CD4-positive, alpha-beta T cell (primary cell): ENCODE results near the gene MAP7D2. TPM values are rescaled to one million over a fixed set of nuclear protein-coding genes. Genes with fewer than 3 reads are reported as not detected.

Source experiments
- ATAC-seq: fragments of 200-7000 bp; cut with Tn5 transposase; one replicate; pipeline ENCODE4 v1.10.0; 2022; ENCODE audit warnings: mild to moderate bottlenecking; ENCODE audit not compliant: poor library complexity
- CTCF ChIA-PET: fragments of 350-600 bp; sonication (Branson Sonifier 250); formaldehyde crosslinking; loops from one replicate; lab custom pipeline; 2021; ENCODE audit warnings: antibody characterized with exemption, inconsistent platforms; lab: Charles Lee
- POLR2A ChIA-PET: fragments of 350-600 bp; sonication (Branson Sonifier 250); formaldehyde crosslinking; loops from one replicate; lab custom pipeline; 2021; ENCODE audit warnings: antibody characterized with exemption, inconsistent platforms; lab: Charles Lee
- DNase-seq, 14 experiments: peaks; one replicate each; pipeline ENCODE4 v3.0.0-alpha.2; 2013 to 2020; ENCODE audit warnings: mixed read lengths in 2 of 14
- H3K27ac ChIP-seq, 2 donors: one replicate each; pipeline versions ENCODE4 v1.5.1 to v1.7.0; 2013; ENCODE audit warnings: low read length in 2 of 2, low read depth in 1 of 2, mild to moderate bottlenecking in 1 of 2
- H3K27me3 ChIP-seq, 2 experiments: 1 replicate in 1 of 2; 2 replicates in 1 of 2; pipeline versions ENCODE4 v1.6.1 to v1.7.0; 2013; ENCODE audit warnings: low read length in 2 of 2, control low read depth in 1 of 2, mild to moderate bottlenecking in 1 of 2, moderate library complexity in 1 of 2; ENCODE audit not compliant: insufficient read depth in 2 of 2, control insufficient read depth in 1 of 2
- H3K36me3 ChIP-seq: one replicate; pipeline ENCODE4 v1.6.1; 2013; ENCODE audit warnings: low read length, control low read depth; ENCODE audit not compliant: insufficient read depth
- H3K4me1 ChIP-seq: one replicate; pipeline ENCODE4 v1.6.1; 2013; ENCODE audit warnings: low read length, control low read depth; ENCODE audit not compliant: insufficient read depth
- H3K4me3 ChIP-seq: one replicate; pipeline ENCODE4 v1.5.1; 2013; ENCODE audit warnings: mild to moderate bottlenecking, low read length, moderate library complexity
- H3K9me3 ChIP-seq, 2 experiments: 1 replicate in 1 of 2; 2 replicates in 1 of 2; pipeline versions ENCODE4 v1.6.1 to v1.7.0; 2013; ENCODE audit warnings: low read length in 2 of 2, mild to moderate bottlenecking in 2 of 2, control low read depth in 1 of 2, moderate library complexity in 1 of 2; ENCODE audit not compliant: control insufficient read depth in 1 of 2, insufficient read depth in 1 of 2
- H3K27ac Mint-ChIP-seq: one replicate; pipeline ENCODE4 v1.8.0; 2020; ENCODE audit warnings: mixed read lengths
- H3K27me3 Mint-ChIP-seq: one replicate; pipeline ENCODE4 v1.8.0; 2021; ENCODE audit warnings: mixed read lengths
- H3K36me3 Mint-ChIP-seq: one replicate; pipeline ENCODE4 v1.8.0; 2021; ENCODE audit warnings: low read depth, mixed read lengths
- H3K4me1 Mint-ChIP-seq: one replicate; pipeline ENCODE4 v1.8.0; 2021; ENCODE audit warnings: low read depth, mixed read lengths
- H3K4me3 Mint-ChIP-seq: one replicate; pipeline ENCODE4 v1.8.0; 2020; ENCODE audit warnings: mild to moderate bottlenecking, mixed read lengths
- H3K9me3 Mint-ChIP-seq: one replicate; pipeline ENCODE4 v1.8.0; 2020; ENCODE audit warnings: mixed read lengths
- CTCF ChIP-seq: fragments of 200-600 bp; IDR thresholded peaks from one replicate; pipeline ENCODE4 v1.8.0; 2022; ENCODE audit warnings: antibody characterized with exemption, mild to moderate bottlenecking
- intact Hi-C, 2 experiments: fragments of 100-400 bp; cut with DNase I in 1 of 2; cut with micrococcal nuclease in 1 of 2; formaldehyde crosslinking; loops; one replicate each; pipeline versions ENCODE4 v1.15.1 to v1.9.0; 2023 to 2025; cut with DNase I, micrococcal nuclease
- total RNA-seq, 174 experiments: library from RNA in 2 of 174; stranded (reverse) in 2 of 174; gene quantifications; one replicate each; pipeline ENCODE4 v1.2.3 and lab custom pipeline; 2021 to 2026

Gene MAP7D2
- total RNA-seq, 2 experiments from 2014 or later, result 0.11 to 0.17 TPM

- ChIA-PET POLR2A (no interaction called here), CTCF (no interaction called here)
- peaks cover 17% of the 10 kb centered on the region for H3K36me3 ChIP-seq
- no peak overlapping the region for H3K4me3 Mint-ChIP-seq
- intact Hi-C loops, result loop anchor here (5.0 to 10.0 kb wide), 3 partner anchors 220 to 580 kb away; no protein-coding TSS in a partner anchor
- no peaks in the 10 kb centered on the region for H3K4me1 Mint-ChIP-seq
- H3K9me3 ChIP-seq, result no peaks in the 10 kb centered on the region
- DNase-seq (no peak), ATAC-seq (no peak)
- H3K36me3 Mint-ChIP-seq, result peaks cover 25% of the 10 kb centered on the region
- H3K4me3 ChIP-seq, result no peak overlapping the region
- no peaks in the 10 kb centered on the region for H3K27me3 ChIP-seq
- TF ChIP-seq CTCF, result no peak
- H3K27ac ChIP-seq, result no peak overlapping the region
- H3K27ac Mint-ChIP-seq, result no peak overlapping the region
- no peaks in the 10 kb centered on the region for H3K9me3 Mint-ChIP-seq
- H3K4me1 ChIP-seq, result no peaks in the 10 kb centered on the region
- no peaks in the 10 kb centered on the region for H3K27me3 Mint-ChIP-seq
Observed at GRCh38 chrX:20124964-20125363, 8.3 kb upstream of the MAP7D2 start.

DNA sequence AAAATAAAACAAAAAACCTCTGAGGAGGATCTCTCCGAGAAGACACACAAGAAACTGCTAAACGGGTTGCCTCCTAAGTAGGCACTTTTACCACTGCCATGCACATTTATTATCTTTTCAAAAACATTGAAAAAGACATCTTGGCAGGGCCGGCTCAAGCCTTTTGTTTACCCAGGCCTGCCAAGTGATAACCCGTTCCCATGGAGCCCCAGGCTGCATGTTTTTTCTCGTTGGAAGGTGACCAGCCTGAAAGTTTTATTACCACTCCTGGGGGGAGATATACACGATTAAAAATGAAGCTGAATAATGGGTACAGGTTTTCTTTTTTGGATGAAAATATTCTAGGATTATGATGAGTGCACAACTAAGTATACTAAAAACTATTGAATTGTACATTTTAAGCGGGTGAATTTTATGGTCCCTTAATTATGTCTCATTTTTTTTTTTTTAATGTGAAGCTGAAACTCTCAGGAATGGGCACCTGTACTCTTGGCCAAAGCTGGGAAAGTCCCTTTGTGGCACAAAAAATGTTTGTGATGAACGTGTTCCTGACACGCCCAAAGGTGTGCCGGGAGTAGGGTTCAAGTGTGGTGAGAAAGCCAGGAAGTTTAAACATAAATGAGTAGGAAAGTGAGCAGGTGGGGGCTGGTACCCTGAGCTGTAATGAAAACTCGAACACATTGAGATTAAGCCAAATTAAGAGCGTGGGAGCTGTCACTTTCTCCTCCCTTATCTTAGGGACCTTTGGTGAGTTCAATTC, 1.5 kb upstream of the MAP7D2 start:
- Histone ChIP-seq H3K36me3 (no peaks in the 10 kb centered on the region), H3K27me3 (peaks cover 11 to 12% of the 10 kb centered on the region in 2 experiments), H3K27ac (no peak overlapping the region), H3K4me3 (no peak overlapping the region), H3K9me3 (peaks cover 0 to 4% of the 10 kb centered on the region in 2 experiments), H3K4me1 (peaks cover 14% of the 10 kb centered on the region)
- Mint-ChIP-seq H3K27me3 (peaks cover 17% of the 10 kb centered on the region), H3K9me3 (no peaks in the 10 kb centered on the region), H3K4me3 (no peak overlapping the region), H3K27ac (no peak overlapping the region), H3K4me1 (no peaks in the 10 kb centered on the region), H3K36me3 (no peaks in the 10 kb centered on the region)
- ChIA-PET POLR2A (interaction anchor here (0.6 kb wide), 1 partner anchor 23 kb away, joined by 3 read pairs; no protein-coding TSS in a partner anchor), CTCF (interaction anchor here (0.6 kb wide), 1 partner anchor 16 kb away, joined by 4 read pairs; no protein-coding TSS in a partner anchor)
- DNase-seq, result no peak
- no peak for ATAC-seq
- no peak for TF ChIP-seq CTCF
- intact Hi-C loops, result no loop called here

GRCh38 chrX:20116087-20116576, 575 bp downstream of the MAP7D2 start:
- peak overlapping the region; percentile 25 for H3K4me3 Mint-ChIP-seq
- Histone ChIP-seq H3K4me1 (peaks cover 14% of the 10 kb centered on the region), H3K27me3 (peaks cover 11 to 12% of the 10 kb centered on the region in 2 experiments), H3K27ac (no peak overlapping the region), H3K9me3 (peaks cover 0 to 4% of the 10 kb centered on the region in 2 experiments), H3K36me3 (no peaks in the 10 kb centered on the region), H3K4me3 (no peak overlapping the region)
- CTCF ChIA-PET, result no interaction called here
- H3K27me3 Mint-ChIP-seq, result peaks cover 17% of the 10 kb centered on the region
- H3K9me3 Mint-ChIP-seq, result no peaks in the 10 kb centered on the region
- DNase-seq, result no peak
- POLR2A ChIA-PET, result no interaction called here
- no peaks in the 10 kb centered on the region for H3K4me1 Mint-ChIP-seq
- H3K36me3 Mint-ChIP-seq, result no peaks in the 10 kb centered on the region
- intact Hi-C loops, result no loop called here
- TF ChIP-seq CTCF, result no peak
- no peak for ATAC-seq
- H3K27ac Mint-ChIP-seq, result no peak overlapping the region
